ENCODE measurements around the gene COPB2. TPM values are rescaled to one million over a fixed set of nuclear protein-coding genes. Genes with fewer than 3 reads are reported as not detected.

COPB2 gene
- total and polyA plus RNA-seq, 2 donors (not counting 3 experiments of a cell fraction or from before 2014, with no cell fraction given) = 72.1 to 146 TPM

DNA sequence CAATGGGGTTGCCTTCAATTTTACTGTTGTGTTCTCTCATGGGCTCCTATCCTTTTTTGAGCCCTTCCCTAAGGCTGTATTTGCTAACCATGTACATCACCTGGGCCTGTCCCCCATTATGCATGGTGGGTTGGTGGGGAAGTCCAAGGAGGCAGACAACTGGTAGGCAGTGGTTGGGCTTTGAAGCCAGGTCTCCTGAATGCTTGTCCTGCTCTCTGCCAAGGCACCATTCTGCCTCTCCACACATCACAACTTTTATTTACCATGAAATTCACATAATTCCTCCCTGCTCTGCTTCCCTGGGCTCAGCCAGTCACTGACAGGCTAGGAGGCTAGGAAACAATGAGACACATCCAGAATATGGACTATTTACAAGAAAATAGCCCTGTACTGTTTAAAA lies 41.0 kb upstream of the COPB2 start:
- dilution Hi-C loops (cut with MboI; ENCODE audit: extremely low pct_ligation_motif_present, low sequenced_read_pairs) = no loop called here
- Histone ChIP-seq H3K27ac (ENCODE audit: insufficient read depth, low read depth, low read length) (no peak overlapping the region), H3K36me3 (ENCODE audit: control insufficient read depth in 2 of 2, extremely low read depth in 1 of 2, insufficient read depth in 2 of 2, low read length in 2 of 2) (no peaks in the 10 kb centered on the region), H4K20me1 (replicated peaks; ENCODE audit: control insufficient read depth, extremely low read depth, insufficient read depth, low read length) (no peaks in the 10 kb centered on the region), H3K27me3 (ENCODE audit: control insufficient read depth in 2 of 2, insufficient read depth in 2 of 2, low read length in 2 of 2) (no peaks in the 10 kb centered on the region), H3K4me1 (ENCODE audit: control insufficient read depth, extremely low read depth, insufficient read depth, low read length) (no peaks in the 10 kb centered on the region), H3K4me2 (ENCODE audit: insufficient read depth, low read length) (no peak overlapping the region), H3K9me1 (replicated peaks; ENCODE audit: control insufficient read depth, extremely low read depth, insufficient read depth, low read length) (no peaks in the 10 kb centered on the region), H3K9ac (replicated peaks; ENCODE audit: extremely low read depth, insufficient read depth, low read length) (no peak overlapping the region), H3K9me3 (replicated peaks; ENCODE audit: control insufficient read depth, insufficient read depth, low read length) (no peaks in the 10 kb centered on the region), H3K79me2 (ENCODE audit: control insufficient read depth, insufficient read depth, low read length) (no peaks in the 10 kb centered on the region), H3K4me3 (replicated peaks in 1 of 3; ENCODE audit: insufficient read depth in 1 of 3, low read depth in 1 of 3, low read length in 3 of 3) (no peak overlapping the region), H2AFZ (ENCODE audit: low read depth, low read length) (no peak overlapping the region)
- BruUV-seq (replicated peaks) = no TSS peak
- TF ChIP-seq MYC (IDR thresholded peaks at IDR 0.05; ENCODE audit: low read depth, low read length) (no peak), EZH2 (IDR thresholded peaks at IDR 0.05; ENCODE audit: borderline replicate concordance, low read depth, low read length, severe bottlenecking) (no peak), FOS (IDR thresholded peaks at IDR 0.05; ENCODE audit: borderline replicate concordance, insufficient read depth, low read length) (no peak), GATA2 (IDR thresholded peaks at IDR 0.05; ENCODE audit: insufficient read depth, insufficient read length, low read depth, low read length) (no peak), POLR2A (IDR thresholded peaks at IDR 0.05; ENCODE audit: low read depth, low read length) (no peak), JUN (IDR thresholded peaks at IDR 0.05; ENCODE audit: borderline replicate concordance, insufficient read depth, insufficient read length, low read depth) (no peak)
- TF ChIP-seq, protein P1, sequence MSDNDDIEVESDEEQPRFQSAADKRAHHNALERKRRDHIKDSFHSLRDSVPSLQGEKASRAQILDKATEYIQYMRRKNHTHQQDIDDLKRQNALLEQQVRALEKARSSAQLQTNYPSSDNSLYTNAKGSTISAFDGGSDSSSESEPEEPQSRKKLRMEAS (IDR thresholded peaks at IDR 0.05; ENCODE audit: insufficient read depth, insufficient read length) = no peak
- TF ChIP-seq, protein P2, sequence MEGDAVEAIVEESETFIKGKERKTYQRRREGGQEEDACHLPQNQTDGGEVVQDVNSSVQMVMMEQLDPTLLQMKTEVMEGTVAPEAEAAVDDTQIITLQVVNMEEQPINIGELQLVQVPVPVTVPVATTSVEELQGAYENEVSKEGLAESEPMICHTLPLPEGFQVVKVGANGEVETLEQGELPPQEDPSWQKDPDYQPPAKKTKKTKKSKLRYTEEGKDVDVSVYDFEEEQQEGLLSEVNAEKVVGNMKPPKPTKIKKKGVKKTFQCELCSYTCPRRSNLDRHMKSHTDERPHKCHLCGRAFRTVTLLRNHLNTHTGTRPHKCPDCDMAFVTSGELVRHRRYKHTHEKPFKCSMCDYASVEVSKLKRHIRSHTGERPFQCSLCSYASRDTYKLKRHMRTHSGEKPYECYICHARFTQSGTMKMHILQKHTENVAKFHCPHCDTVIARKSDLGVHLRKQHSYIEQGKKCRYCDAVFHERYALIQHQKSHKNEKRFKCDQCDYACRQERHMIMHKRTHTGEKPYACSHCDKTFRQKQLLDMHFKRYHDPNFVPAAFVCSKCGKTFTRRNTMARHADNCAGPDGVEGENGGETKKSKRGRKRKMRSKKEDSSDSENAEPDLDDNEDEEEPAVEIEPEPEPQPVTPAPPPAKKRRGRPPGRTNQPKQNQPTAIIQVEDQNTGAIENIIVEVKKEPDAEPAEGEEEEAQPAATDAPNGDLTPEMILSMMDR (IDR thresholded peaks at IDR 0.05; ENCODE audit: extremely low read depth in 1 of 2, insufficient read depth in 1 of 2, low read depth in 1 of 2, low read length in 2 of 2) = no peak
- POLR2A ChIA-PET = no interaction called here
- intact Hi-C loops (cut with micrococcal nuclease) = no loop called here
- DNase-seq (ENCODE audit: low read depth, low spot score) = no peak
- CTCF ChIA-PET = no interaction called here
- no peak for FAIRE-seq
